Keratinocyte (primary cell): ENCODE results near the gene CENPP.

Experiments
- CTCF ChIP-seq, 3 experiments: IDR thresholded peaks in 1 of 3; conservative IDR thresholded peaks in 1 of 3; optimal IDR thresholded peaks in 1 of 3; 2 replicates in 2 of 3; 3 replicates in 1 of 3; pipeline versions ENCODE3 to v1.5.1; 2011; ENCODE audit warnings: low read length in 3 of 3, mild to moderate bottlenecking in 3 of 3, moderate library complexity in 2 of 3, control low read depth in 1 of 3, inconsistent platforms in 1 of 3; ENCODE audit not compliant: insufficient read depth in 2 of 3; ENCODE audit errors: extremely low read depth in 1 of 3
- EZH2 ChIP-seq: IDR thresholded peaks from one replicate; pipeline ENCODE4 v1.6.1; 2012; ENCODE audit warnings: inconsistent platforms, mild to moderate bottlenecking, low read length, moderate library complexity

GRCh38 chr9:92426501-92427145 lies 100.9 kb downstream of the CENPP start:
- TF ChIP-seq CTCF (optimal IDR thresholded peaks at IDR 0.05 in 1 of 3, IDR thresholded peaks at IDR 0.05 in 1 of 3, conservative IDR thresholded peaks at IDR 0.05 in 1 of 3; ENCODE audit: extremely low read depth in 1 of 3, insufficient read depth in 2 of 3, low read length in 3 of 3), result no peak
- TF ChIP-seq EZH2, result no peak
